ENCODE results near the gene AGO1.

The AGO1 gene

DNA sequence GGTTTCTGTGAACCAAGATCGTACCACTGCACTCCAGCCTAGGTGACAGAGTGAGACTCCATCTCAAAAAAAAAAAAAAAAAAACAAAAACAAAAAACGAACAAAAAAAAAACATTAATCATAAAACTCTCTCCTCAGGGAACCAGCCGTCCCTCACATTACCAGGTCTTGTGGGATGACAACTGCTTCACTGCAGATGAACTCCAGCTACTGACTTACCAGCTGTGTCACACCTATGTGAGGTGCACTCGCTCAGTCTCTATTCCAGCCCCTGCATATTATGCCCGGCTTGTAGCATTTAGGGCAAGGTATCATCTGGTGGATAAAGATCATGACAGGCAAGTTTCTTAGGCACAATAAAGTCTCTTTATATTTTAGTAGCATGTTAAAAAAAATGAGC is 32.3 kb upstream of the AGO1 start:
- no peaks in the 10 kb centered on the region for H3K27me3 ChIP-seq
- peaks cover 10 to 14% of the 10 kb centered on the region in 2 experiments for H3K4me1 ChIP-seq (ENCODE audit: control insufficient read depth in 1 of 2, insufficient read depth in 1 of 2, low read depth in 1 of 2, low read length in 1 of 2)
- H3K9me3 ChIP-seq, result no peaks in the 10 kb centered on the region
- TF ChIP-seq CTCF (IDR thresholded peaks at IDR 0.05), result no peak
- peaks cover 91% of the 10 kb centered on the region for H3K36me3 ChIP-seq
- no peak overlapping the region for H3K4me3 ChIP-seq (ENCODE audit: low read depth in 1 of 2, low read length in 1 of 2)
- no peak overlapping the region for H3K27ac ChIP-seq

GRCh38 chr1:35851132-35851869 is 31.7 kb upstream of the AGO1 start:
- Histone ChIP-seq H3K4me3 (ENCODE audit: low read depth in 1 of 2, low read length in 1 of 2) (no peak overlapping the region), H3K4me1 (ENCODE audit: control insufficient read depth in 1 of 2, insufficient read depth in 1 of 2, low read depth in 1 of 2, low read length in 1 of 2) (peaks cover 10 to 14% of the 10 kb centered on the region in 2 experiments), H3K36me3 (peaks cover 91% of the 10 kb centered on the region), H3K27ac (peak overlapping the region; percentile 12), H3K27me3 (no peaks in the 10 kb centered on the region), H3K9me3 (no peaks in the 10 kb centered on the region)
- TF ChIP-seq CTCF (IDR thresholded peaks at IDR 0.05), result no peak

DNA sequence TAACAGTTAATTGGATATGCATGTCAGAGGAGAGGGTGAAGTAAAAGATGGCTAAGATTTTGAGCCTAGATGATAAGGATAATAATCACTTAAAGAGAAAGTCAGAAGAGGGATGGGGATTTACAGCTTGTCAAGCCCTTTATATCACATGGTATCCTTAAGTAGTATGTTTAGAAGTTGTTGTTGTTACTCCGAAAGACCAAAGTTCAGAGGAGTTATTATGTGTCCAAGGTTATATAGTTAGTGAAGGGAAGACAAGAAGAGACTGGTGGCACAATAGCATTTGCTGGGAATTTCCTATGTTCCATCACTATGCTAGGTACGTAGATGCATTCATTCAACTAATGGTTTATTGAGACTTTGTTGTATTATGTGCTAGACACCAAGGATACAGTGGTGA is 30.8 kb upstream of the AGO1 start:
- Histone ChIP-seq H3K9me3 (no peaks in the 10 kb centered on the region), H3K36me3 (peaks cover 91% of the 10 kb centered on the region)

DNA sequence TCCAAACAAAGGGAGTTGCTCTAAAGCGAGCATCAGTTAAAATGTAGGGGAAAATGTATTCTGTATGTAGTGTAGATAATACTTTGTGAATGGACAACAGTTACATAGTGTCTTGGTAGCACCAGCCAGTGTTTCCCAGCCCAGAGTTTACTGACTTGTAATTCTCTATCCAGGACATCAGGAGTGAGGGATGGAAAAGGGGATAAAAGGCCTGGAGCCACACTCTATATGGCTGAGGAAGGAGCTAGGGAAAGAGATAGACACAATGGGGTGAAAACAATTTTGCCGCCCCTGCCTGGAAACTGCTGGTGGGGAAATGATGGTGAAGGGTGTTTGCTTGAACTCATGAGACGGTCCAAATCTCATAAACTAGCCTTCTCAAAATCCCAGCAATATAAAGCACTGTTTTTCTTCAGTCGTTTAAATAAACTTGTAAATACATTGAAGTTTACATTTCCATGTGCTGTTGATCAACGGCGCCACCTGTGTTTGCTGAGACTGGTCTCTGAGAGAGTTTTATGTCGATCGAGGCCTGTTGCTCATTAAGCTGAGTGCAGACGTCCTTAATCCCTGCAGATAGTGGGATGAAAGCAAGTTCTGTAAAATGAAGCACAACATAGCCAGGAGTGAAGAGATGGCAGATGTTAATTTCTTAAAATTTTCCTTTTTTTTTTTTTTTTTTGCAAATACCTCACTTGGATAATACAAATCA is 27.9 kb upstream of the AGO1 start:
- H3K27me3 ChIP-seq, result no peaks in the 10 kb centered on the region
- H3K4me1 ChIP-seq (ENCODE audit: control insufficient read depth in 1 of 2, insufficient read depth in 1 of 2, low read depth in 1 of 2, low read length in 1 of 2), result peaks cover 2 to 3% of the 10 kb centered on the region in 2 experiments
- H3K4me3 ChIP-seq (ENCODE audit: low read depth in 1 of 2, low read length in 1 of 2), result no peak overlapping the region
- H3K36me3 ChIP-seq, result peaks cover 97% of the 10 kb centered on the region
- H3K9me3 ChIP-seq, result no peaks in the 10 kb centered on the region
- H3K27ac ChIP-seq, result no peak overlapping the region
- TF ChIP-seq CTCF (IDR thresholded peaks at IDR 0.05), result no peak

More for the DNA sequence above, 30.8 kb upstream of the AGO1 start:
- H3K4me1 ChIP-seq (ENCODE audit: control insufficient read depth in 1 of 2, insufficient read depth in 1 of 2, low read depth in 1 of 2, low read length in 1 of 2), result peaks cover 10 to 14% of the 10 kb centered on the region in 2 experiments
- TF ChIP-seq CTCF (IDR thresholded peaks at IDR 0.05), result no peak
- H3K27me3 ChIP-seq, result no peaks in the 10 kb centered on the region
- no peak overlapping the region for H3K4me3 ChIP-seq (ENCODE audit: low read depth in 1 of 2, low read length in 1 of 2)
- no peak overlapping the region for H3K27ac ChIP-seq

DNA sequence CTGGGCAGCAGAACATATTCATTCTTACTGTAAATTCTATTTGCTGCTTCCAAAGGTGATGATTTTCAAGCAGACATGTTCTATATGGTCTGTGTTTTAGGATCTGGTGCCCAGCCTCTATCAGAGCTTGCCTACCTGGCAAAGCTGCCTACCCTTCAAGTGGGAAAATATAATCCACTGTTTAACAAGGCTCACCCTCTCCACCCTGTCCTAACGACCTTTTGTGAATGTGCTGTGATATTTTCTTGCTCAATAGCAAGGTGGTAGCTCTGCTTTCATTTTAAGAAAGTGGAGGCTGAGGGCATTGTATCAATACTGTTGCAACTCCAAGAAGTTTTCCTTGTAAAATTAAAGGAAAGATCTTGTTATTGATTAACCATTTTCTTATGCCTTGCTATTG is 26.0 kb upstream of the AGO1 start:
- TF ChIP-seq CTCF (IDR thresholded peaks at IDR 0.05), result no peak
- Histone ChIP-seq H3K4me1 (ENCODE audit: control insufficient read depth in 1 of 2, insufficient read depth in 1 of 2, low read depth in 1 of 2, low read length in 1 of 2) (peaks cover 20 to 22% of the 10 kb centered on the region in 2 experiments), H3K9me3 (no peaks in the 10 kb centered on the region), H3K4me3 (ENCODE audit: low read depth in 1 of 2, low read length in 1 of 2) (no peak overlapping the region), H3K36me3 (peaks cover 79% of the 10 kb centered on the region), H3K27ac (peak overlapping the region; percentile 55), H3K27me3 (no peaks in the 10 kb centered on the region)

Data from neutrophil (primary cell).